Gastroesophageal sphincter (tissue), 3 donors: ENCODE results near the gene STXBP1.

Experiments
- POLR2A ChIP-seq, 2 donors: fragments of 450-650 bp; IDR thresholded peaks; one replicate each; pipeline ENCODE4 v1.6.1; 2017; ENCODE audit warnings: antibody characterized with exemption in 2 of 2, mild to moderate bottlenecking in 2 of 2, moderate library complexity in 1 of 2
- POLR2AphosphoS5 ChIP-seq: sonication (generic); formaldehyde crosslinking; IDR thresholded peaks from one replicate; pipeline ENCODE4 v1.6.1; 2017; ENCODE audit warnings: antibody characterized with exemption
- TF ChIP-seq, protein P1 (sequence below), 4 experiments: fragments of 200-600 bp in 2 of 4; fragments of 450-650 bp in 2 of 4; sonication (generic) in 1 of 4; IDR thresholded peaks; one replicate each; pipeline ENCODE4 v1.5.1; 2017 to 2019; ENCODE audit warnings: antibody characterized with exemption in 4 of 4, mild to moderate bottlenecking in 2 of 4, moderate library complexity in 2 of 4

DNA sequence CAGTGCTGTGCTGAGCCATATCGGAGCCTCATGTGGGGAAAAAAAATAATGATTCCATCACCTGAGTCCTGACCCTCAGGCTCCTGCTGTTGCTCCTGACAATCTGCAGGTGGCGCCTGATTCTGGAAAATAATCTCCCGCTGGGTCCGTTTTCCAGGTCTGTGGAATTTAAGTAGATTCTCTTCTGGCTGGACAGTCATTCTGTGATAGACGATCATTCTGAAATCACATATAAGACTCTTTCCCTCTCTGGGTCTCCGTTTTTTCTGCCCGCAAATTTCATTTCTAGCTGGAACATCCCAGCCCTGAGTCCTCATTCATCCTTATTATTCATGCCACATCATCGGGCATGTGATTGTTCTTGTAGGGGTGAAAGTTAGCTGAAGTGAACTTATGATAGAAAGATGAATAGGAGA is 22.1 kb upstream of the STXBP1 start:
- TF ChIP-seq, protein P1, sequence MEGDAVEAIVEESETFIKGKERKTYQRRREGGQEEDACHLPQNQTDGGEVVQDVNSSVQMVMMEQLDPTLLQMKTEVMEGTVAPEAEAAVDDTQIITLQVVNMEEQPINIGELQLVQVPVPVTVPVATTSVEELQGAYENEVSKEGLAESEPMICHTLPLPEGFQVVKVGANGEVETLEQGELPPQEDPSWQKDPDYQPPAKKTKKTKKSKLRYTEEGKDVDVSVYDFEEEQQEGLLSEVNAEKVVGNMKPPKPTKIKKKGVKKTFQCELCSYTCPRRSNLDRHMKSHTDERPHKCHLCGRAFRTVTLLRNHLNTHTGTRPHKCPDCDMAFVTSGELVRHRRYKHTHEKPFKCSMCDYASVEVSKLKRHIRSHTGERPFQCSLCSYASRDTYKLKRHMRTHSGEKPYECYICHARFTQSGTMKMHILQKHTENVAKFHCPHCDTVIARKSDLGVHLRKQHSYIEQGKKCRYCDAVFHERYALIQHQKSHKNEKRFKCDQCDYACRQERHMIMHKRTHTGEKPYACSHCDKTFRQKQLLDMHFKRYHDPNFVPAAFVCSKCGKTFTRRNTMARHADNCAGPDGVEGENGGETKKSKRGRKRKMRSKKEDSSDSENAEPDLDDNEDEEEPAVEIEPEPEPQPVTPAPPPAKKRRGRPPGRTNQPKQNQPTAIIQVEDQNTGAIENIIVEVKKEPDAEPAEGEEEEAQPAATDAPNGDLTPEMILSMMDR (IDR thresholded peaks at IDR 0.05), result peak in 3 of 4 experiments; percentile 93 to 95 (median 93)
- TF ChIP-seq POLR2A (IDR thresholded peaks at IDR 0.05) (no peak), POLR2AphosphoS5 (peak; percentile 31)
